Stimulated activated CD8-positive, alpha-beta memory T cell treated with anti-CD3 and anti-CD28 coated beads, Interleukin-2, amount 100 ng/mL, for 1 hour (primary cell): ENCODE measurements around the gene MED4.

Experiments
- DNase-seq, 2 donors: peaks; one replicate each; pipeline ENCODE4 v3.0.0-alpha.2; 2020; ENCODE audit warnings: low read depth in 2 of 2

MED4 gene

GRCh38 chr13:48094781-48095502 lies at the start of gene MED4:
Gene MED4 (minus strand): TSS chr13:48095104. CDS start chr13:48095078, 26 bp downstream.
- DNase-seq, result peak; percentile 94 to 96

- DNase-seq, result no peak
Observed at GRCh38 chr13:48144413-48145035, 49.6 kb upstream of the MED4 start.

GRCh38 chr13:48142436-48142835 lies 47.5 kb upstream of the MED4 start:
- DNase-seq, result no peak

- DNase-seq, result no peak
Observed at GRCh38 chr13:48138270-48138669, 43.4 kb upstream of the MED4 start.

GRCh38 chr13:48132961-48133360 lies 38.1 kb upstream of the MED4 start:
- DNase-seq, result no peak

GRCh38 chr13:48131533-48131932 lies 36.6 kb upstream of the MED4 start:
- DNase-seq, result no peak

GRCh38 chr13:48126944-48127830 lies 32.3 kb upstream of the MED4 start:
- DNase-seq, result peak in 1 of 2 donors; percentile 13

- DNase-seq, result no peak
Observed at GRCh38 chr13:48125794-48126228, 30.9 kb upstream of the MED4 start.

GRCh38 chr13:48123812-48124211 lies 28.9 kb upstream of the MED4 start:
- no peak for DNase-seq

- no peak for DNase-seq
Observed at GRCh38 chr13:48121733-48122132, 26.8 kb upstream of the MED4 start.

- no peak for DNase-seq
Observed at GRCh38 chr13:48120241-48120640, 25.3 kb upstream of the MED4 start.

GRCh38 chr13:48118030-48118429 lies 23.1 kb upstream of the MED4 start:
- no peak for DNase-seq

GRCh38 chr13:48116808-48117207 lies 21.9 kb upstream of the MED4 start:
- no peak for DNase-seq

GRCh38 chr13:48113756-48114130 lies 18.8 kb upstream of the MED4 start:
- DNase-seq, result no peak

GRCh38 chr13:48112896-48113755 lies 18.2 kb upstream of the MED4 start:
- no peak for DNase-seq

- DNase-seq, result no peak
Observed at GRCh38 chr13:48110931-48111721, 16.2 kb upstream of the MED4 start.

GRCh38 chr13:48110132-48110868 lies 15.4 kb upstream of the MED4 start:
- no peak for DNase-seq

- DNase-seq, result no peak
Observed at GRCh38 chr13:48108106-48108505, 13.2 kb upstream of the MED4 start.

- no peak for DNase-seq
Observed at GRCh38 chr13:48097793-48098192, 2.9 kb upstream of the MED4 start.

GRCh38 chr13:48096670-48097069 lies 1.8 kb upstream of the MED4 start:
- DNase-seq, result no peak
